SW480 (cell line): ENCODE results near the gene DLGAP4.
"Not testable (repeated sequence)": the region's sequence is repeated elsewhere in the genome, so short reads cannot be mapped to it uniquely, and the experiment has no call there.

ENCODE experiments used
- DNase-seq: peaks from one replicate; pipeline ENCODE4 v3.0.0-alpha.2; 2016; ENCODE audit warnings: low spot score

Gene DLGAP4

DNA sequence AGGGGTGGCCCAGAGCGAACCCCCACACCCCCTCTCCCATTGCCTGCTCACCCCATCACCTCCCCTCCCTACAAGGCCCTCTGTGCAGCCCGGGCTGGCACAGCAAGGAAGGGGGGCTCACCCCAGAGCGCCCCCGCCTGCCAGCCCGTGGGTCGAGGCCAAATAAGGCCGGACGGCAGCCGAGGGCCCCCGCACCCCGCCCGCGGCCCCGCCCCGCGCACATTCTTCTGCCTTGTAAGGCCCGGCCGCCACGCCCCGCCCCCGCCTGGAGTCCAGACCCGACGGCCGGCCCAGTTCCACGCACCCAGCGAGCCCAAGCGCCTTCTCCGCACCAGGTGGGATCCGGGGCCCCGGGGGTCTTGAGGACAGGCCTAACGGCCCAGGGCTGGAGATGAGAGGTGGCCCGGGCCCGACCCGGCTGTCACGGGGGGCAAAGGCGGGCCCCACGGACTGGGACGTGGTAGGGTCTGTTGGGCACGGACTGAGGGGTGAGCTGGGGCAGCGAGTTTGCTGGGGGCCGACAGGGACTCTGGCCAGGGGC is 235.2 kb downstream of the DLGAP4 start, which contains the start of gene MYL9:
Gene MYL9, plus strand, starts transcription at position 293 of the 541 bp plus-strand sequence. CDS start 3,366 bp downstream, outside the sequence.
- peak; percentile 56 for DNase-seq

DNA sequence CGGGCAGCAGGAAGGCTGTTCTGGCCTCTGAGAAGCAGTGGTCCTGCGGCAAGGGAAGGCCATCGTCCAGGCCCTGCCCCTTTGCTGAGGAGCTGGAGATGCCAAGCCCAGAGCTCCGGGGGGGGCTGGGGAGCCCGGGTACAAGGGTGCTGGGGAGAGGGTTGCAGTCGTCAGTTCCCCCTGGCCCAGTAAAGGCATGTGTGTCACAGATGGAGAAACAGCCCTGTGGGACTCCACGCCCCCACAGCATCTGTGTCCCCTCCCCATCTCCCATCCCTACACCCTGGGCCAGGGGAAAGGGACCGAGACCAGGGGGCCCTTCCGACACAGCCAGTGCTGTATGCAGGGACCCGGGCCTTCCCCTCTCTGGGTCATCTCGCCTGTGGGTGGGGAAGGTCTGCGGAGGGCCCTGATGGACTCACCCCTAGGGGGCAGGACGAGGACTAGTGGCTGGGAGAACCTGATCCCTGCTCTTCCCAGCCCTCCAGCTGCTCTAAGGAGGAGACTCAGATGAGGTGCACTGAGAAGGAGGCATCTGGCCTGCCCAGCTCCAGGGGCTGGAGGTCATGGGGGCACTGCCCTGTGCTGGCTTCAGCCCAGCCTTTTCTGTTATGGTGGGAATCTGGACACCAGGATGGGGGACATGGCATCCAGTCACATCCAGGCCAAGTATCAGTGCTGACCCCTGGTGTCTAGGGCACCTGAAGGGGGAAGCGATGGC is 235.8 kb downstream of the DLGAP4 start:
- DNase-seq = no peak

DNA sequence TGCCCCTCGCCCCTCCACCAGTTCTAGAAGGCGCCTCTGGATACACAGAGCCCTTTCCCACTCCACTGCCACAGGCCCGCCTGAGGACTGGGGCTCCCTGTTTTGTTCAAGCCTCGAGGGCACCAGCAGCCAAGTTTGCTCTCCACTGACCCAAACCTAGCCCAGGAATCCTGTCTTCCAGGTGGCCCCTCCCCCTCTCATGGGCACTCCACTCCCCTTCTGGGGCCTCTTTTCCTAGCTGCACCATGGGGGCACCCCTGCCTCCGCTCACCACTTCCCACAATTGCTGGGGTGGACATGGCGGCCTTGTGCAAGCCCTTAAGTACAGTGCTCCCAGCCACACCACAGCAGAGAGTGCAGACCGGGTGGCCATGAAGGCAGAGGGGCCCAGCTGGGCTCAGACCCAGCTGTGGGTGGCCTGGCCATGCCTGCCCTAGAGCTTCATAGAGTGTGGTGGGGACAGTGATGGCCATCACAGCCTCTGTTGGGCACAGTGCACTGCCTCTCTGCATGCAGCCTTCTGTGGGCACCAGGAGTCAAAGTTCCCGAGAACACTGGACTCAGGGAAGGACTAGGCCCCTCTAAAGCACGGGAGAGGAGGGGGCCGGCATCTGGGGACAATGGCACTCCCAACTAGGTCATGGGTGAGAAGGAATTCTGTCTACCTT is 236.5 kb downstream of the DLGAP4 start:
- no peak for DNase-seq

DNA sequence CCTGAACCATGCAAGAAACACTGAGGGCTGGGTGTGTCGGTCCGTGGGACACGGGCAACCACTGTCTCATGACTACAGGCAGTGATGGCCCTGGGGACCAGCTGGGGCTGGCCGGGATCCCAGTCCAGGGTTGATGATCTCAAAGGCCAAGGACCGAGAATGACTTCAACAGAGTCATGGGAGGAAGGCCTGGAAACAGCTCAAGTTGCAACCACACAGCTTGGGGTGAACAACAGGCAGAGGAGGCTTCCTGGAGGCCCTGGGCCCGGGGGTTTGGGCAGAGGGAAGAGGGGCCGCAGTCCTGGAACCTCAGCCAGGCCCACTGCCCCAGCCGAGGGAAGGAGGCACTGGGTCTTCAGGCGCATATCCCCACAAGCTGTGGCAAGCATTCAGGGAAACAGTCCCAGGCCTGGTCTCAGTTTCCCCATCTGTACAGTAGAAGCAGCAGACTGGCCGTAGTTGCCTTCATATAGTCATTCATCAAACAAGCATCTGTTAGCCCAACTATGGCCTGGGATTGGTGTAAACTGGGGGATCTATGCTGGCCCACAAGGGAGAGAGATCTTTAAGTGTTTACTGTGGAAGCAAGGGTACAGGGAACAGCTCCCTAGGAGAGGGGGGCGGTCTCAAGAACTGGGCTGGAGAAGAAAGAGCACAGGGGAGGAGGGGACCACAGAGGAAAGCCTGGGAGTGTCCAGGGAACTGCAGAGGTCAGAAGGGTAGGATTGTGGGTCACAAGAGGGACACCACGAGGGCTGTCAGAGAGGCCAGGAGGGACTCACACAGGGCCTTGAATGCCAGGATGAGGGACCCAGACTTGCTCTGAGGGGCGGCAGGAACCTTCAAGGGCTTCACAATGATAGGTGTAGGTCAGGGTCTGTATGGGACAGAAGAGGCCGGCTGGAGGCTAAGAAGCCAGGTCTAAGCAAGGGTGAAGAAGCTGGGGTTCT is 237.3 kb downstream of the DLGAP4 start:
- DNase-seq = no peak

DNA sequence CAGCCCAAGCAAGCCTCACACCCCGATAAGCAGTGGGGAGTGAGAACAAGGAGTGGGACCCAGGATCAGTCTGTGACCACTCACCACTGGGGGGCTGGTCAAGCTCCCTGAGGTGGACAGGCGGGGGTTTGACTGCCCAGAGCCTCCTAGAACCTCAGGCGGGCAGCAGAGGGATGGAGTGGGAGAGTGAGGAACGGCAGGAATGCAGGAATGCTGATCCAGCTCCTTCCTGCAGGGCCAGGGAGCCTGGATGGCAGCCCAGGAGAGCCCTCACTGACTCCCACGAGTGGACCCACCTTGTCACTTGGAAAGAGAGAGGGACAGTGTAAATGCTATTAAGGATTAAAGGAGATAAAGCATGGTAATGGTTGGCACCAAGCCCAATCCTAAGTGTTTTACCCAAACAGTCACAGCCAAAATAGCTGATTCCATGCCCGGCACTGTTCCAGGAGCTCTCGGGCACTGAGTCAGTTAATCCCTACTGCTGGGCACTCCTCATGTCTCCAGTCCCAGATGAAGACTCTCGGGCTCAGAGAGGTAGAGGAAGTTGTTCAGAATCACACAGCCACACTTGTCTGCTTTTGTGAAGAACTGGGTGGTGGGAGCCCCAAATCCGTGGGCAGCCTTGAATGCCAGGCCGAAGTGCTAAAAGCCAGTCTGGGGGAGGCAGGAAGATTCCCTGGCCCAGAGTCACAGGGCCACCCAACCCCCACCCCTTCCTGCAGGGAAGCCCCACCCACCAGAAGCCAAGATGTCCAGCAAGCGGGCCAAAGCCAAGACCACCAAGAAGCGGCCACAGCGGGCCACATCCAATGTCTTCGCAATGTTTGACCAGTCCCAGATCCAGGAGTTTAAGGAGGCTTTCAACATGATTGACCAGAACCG is 238.2 kb downstream of the DLGAP4 start:
- no peak for DNase-seq

DNA sequence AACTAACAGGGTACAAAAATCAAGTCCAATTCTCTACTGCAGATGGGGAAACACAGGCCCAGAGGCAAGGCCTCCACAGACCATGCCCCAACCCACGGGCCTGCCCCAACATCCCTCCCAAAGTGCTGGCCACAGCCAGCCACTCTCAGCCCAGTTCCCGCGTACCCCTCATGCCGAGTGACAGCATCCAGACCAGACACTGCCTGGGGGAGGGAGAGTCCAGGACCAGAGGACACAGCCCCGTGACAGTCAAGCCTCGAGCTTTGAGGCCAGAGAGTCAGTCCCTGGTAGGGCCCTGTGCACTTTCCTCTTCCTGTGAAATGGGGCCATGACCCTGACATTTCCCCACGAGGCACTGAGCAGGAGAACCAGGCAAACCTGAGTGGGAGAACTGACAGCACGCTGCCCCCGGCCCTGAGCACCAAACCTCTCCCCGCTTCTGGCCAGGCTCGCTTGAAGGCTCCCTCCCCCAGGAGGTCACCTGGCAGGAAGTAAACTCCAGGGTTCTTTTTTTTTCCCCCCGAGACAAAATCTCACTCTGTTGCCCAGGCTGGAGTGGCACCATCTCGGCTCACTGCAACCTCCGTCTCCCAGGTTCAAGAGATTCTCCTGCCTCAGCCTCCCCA is 240.1 kb downstream of the DLGAP4 start:
- no peak for DNase-seq

DNA sequence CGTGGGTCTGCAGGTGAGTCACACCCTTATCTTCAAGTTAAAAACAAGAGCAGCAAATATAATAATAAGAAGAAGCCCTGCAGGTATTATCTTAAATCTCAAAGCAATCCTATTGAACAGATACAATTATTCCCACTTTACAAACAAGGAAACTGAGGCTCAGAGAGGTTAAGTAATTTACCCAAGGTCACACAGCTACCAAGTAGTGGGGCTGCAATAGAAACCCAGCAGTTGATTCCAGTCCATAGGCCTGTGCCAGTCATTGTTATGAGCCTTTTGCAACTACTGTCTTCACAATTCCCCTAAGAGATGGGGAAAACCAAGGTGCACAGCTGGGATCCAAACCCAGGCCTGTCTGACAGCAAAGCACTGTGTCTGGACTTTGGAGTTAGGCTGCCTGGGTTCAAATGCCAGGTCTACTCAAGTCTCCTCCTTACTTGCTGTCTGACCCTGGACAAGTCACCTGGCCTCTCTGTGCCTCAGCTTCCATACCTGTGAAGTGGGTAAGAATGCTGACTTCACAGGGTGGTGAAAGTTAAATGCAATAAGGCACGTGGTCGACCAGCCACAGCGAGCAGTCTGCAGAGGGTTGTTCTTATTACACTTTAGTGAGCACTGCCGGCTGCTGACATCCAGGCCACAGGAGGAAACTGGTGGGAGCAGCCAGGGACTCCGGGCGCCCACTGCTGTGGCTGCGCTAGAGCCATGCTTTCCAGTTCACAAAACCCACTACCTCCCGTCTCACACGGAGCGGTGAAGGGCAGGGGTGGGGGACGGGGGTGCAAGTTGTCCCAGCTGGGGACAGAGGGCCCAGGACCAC is 241.3 kb downstream of the DLGAP4 start:
- DNase-seq = no peak

DNA sequence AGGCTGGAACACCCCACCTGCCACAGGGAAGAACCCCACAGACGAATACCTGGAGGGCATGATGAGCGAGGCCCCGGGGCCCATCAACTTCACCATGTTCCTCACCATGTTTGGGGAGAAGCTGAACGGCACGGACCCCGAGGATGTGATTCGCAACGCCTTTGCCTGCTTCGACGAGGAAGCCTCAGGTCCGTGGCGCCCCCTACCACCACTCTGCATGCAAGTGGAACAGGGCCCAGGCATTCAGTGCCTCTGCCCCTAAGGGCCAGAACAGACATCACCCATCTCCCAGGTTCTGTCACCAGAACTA is 241.8 kb downstream of the DLGAP4 start:
- no peak for DNase-seq

DNA sequence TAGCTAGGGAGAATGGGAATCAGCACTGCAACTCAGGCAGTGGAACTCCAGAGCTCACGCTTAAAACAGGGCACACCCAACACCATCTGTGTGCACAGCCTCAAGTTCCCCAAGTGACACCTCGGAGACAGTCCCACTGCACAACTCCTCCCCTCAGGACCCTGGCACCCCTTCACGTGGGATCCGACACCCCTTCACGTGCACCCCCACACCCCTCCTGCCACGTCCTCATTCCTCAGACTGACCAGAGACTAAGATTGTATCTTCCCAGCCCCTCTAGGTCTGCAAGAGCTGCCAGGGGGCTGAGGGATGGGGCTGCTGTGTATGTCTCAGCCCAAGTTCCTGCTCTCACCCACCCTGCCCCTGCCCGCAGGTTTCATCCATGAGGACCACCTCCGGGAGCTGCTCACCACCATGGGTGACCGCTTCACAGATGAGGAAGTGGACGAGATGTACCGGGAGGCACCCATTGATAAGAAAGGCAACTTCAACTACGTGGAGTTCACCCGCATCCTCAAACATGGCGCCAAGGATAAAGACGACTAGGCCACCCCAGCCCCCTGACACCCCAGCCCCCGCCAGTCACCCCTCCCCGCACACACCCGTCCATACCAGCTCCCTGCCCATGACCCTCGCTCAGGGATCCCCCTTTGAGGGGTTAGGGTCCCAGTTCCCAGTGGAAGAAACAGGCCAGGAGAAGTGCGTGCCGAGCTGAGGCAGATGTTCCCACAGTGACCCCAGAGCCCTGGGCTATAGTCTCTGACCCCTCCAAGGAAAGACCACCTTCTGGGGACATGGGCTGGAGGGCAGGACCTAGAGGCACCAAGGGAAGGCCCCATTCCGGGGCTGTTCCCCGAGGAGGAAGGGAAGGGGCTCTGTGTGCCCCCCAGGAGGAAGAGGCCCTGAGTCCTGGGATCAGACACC is 242.8 kb downstream of the DLGAP4 start:
- no peak for DNase-seq

DNA sequence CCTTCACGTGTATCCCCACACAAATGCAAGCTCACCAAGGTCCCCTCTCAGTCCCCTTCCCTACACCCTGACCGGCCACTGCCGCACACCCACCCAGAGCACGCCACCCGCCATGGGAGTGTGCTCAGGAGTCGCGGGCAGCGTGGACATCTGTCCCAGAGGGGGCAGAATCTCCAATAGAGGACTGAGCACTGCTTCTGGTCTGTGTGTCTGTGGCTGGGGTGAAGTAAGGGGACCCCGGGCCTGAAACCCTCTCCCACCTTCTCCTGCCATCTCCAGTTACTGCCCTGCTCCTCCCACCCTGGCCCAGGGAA is 243.4 kb downstream of the DLGAP4 start:
- DNase-seq = no peak

DNA sequence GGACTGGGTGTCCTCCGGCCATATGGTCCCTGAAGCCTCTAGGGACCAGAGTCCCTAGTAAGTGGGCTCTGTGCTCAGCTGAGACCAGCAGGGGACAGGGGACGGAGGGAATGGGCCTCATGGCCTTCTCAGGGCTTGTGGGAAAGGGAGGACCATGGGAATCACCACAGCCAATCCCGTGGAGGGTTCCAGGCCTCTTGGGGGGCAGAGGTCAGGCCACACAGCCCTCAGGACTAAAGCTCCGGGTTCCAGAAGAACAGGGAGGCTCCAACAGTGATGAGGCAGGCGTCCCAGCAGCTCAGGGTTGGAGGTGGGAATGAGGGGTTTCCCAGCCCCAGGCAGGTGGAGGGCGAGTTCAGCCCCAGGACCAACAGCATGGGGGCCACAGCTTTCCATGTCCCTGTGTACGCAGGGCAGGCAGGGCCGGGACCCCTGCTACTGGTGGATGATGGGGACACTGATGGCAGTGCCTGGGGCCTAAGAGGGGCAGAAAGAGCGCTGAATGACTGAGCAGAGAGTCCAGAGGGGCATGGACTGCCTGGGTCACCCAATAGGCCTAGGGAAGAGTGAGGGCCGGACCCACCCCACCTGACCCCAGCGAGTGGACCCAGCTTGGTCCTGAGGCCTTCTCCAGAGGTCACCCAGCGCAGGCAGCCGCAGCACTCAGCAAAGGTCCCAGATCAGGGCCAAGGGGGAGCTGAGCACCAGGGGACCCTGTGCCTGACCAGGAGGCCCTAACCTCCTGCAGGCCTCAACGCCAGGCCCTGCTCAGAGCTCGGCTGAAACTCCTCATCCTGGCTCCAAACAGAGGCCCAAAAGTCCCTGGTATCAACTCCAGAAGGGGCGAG is 244.0 kb downstream of the DLGAP4 start:
- DNase-seq = no peak

DNA sequence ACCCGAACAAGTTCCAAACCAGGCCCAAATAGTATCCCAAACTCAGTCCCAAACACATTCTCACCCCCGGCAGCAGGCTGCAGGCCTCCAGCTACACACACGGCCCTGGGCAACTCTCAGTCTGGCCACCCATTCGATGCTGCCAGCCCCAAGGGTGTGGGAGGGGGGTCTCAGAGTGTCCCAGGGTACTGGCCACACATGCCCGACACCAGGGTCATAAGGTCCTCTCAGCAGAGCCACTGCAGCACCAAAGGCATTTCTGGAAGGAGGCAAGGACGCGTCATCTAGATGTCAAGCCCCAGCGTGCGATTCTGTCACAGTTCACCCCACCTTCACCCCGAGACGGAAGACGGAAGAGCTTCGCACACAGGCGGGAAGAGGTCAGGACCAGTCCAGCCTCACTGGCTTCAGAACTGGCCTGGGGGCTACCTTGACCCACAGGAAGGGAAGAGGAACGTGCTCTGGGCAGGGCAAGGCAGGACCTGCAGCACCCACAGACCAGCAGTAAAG is 244.7 kb downstream of the DLGAP4 start:
- no peak for DNase-seq

DNA sequence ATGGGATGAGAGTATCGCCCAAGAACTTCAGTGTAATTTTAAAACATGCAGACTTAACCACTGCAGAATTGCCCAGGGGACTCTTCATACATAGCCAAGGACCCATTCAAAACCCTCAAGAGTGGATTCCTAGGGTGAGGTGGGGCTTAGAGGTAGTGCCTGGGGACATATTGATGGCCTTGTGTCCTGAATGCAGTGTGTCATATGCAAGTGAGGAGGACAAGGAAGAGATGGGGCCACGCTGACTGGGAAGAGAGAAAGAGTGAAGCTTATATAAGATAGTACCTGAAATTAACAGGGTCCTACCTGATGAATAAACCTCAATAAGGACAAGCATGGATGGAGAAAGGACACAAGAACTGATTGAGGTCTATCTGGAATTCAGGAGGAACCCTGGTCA is 249.1 kb downstream of the DLGAP4 start:
- no peak for DNase-seq

DNA sequence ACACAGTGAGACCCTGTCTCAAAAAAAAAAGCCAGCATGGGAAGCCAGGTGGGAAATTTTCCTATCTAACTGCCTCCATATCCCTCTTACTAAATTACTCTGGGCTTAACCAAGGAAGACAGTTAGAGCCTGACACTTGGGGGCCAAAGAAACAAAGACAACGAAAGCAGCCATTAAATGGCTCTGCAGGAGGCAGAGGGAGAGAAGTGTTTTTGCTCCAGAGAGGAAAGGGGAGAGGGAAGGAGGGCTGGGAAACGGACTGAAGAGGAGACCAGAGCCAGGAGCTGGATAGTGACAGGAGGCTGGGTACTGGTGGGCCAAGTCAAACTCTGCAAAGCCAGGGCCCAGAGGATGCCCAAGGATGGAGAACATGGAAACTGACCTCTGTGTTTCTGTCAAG is 256.6 kb downstream of the DLGAP4 start:
- no peak for DNase-seq

DNA sequence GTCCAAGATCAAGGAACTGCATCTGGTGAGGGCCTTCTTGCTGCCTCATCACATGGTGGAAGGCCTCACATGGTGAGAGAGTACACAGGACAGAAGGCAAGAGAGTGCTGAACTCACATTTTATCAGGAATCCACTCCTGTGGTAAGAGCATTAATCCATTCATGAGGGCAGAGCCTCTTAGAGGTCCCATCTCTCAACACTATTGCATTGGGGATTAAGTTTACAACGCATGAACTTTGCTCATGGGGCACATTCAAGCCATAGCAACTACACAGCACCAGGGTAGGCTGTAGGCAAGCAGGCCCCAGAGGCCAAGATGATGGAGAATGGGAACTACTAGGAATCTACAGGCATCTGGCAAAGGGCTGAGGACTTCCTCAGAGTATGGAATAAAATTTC is 257.2 kb downstream of the DLGAP4 start:
- no peak for DNase-seq

DNA sequence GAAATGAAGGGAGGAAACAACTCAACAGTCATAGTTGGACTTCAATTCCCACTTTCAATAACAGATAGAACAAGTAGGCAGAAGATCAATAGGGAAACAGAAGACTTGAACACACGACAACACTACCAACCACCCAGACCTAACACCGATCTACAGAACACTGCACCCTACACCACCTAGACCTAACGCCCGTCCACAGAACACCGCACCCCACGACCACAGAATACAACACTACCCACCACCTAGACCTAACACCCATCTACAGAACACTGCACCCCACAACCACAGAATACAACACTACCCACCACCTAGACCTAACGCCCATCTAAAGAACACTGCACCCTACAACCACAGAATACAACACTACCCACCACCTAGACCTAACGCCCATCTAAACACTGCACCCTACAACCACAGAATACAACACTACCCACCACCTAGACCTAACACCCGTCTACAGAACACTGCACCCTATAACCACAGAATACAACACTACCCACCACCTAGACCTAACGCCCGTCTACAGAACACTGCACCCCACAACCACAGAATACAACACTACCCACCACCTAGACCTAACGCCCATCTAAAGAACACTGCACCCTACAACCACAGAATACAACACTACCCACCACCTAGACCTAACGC is 258.1 kb downstream of the DLGAP4 start:
- DNase-seq = not testable (repeated sequence)

DNA sequence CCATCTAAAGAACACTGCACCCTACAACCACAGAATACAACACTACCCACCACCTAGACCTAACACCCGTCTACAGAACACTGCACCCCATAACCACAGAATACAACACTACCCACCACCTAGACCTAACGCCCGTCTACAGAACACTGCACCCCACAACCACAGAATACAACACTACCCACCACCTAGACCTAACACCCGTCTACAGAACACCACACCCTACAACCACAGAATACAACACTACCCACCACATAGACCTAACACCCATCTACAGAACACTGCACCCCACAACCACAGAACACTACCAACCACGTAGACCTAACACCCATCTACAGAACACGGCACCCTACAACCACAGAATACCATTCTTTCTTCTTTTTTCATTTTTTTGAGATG is 258.6 kb downstream of the DLGAP4 start:
- DNase-seq = not testable (repeated sequence)

DNA sequence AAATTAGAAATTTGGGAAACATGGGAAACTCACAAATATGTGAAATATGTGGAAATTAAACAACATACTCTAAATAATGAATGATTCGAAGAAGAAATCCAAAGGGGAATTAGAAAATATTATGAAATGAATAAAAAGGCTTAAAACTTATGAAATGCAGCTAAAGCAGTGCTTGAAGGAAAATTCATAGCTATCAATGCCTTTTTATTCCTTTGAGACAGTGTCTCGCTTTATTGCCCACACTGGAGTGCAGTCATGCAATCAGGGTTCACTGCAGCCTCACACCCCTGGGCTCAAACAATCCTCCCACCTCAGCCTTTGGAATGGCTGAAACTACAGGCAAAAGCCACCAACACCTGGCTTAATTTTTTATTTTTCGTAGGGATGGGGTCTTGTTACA is 259.4 kb downstream of the DLGAP4 start:
- DNase-seq = no peak
